ENCODE results near the gene SLC39A11.

- TF ChIP-seq CTCF (IDR thresholded peaks at IDR 0.05) (no peak), EZH2 (IDR thresholded peaks at IDR 0.05) (no peak)
Observed at GRCh38 chr17:72984926-72985325, 107.6 kb downstream of the SLC39A11 start.
